ENCODE results near the gene ASB13.

DNA sequence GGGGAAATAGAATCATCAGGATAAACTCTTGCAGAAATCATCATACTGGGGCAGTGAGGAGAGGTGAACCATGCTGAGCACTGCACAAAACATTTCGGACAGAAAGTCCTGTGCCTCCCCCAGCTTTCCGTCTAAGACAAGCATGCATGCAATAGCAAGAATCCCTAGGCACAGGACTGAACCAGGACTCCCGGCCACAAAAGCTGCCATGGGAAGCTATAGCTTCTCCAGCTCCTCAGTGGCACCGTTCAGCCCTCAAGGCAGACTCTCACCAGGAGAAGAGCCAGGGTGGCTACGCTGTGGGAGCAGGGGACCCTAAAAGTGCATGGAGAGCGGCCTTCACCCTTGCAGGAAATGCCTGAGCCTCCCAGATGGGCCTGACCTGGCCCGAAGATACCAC, 70.8 kb downstream of the ASB13 start:
- no peak for TF ChIP-seq POLR2AphosphoS5 (IDR thresholded peaks at IDR 0.05)
- TF ChIP-seq, protein P1, sequence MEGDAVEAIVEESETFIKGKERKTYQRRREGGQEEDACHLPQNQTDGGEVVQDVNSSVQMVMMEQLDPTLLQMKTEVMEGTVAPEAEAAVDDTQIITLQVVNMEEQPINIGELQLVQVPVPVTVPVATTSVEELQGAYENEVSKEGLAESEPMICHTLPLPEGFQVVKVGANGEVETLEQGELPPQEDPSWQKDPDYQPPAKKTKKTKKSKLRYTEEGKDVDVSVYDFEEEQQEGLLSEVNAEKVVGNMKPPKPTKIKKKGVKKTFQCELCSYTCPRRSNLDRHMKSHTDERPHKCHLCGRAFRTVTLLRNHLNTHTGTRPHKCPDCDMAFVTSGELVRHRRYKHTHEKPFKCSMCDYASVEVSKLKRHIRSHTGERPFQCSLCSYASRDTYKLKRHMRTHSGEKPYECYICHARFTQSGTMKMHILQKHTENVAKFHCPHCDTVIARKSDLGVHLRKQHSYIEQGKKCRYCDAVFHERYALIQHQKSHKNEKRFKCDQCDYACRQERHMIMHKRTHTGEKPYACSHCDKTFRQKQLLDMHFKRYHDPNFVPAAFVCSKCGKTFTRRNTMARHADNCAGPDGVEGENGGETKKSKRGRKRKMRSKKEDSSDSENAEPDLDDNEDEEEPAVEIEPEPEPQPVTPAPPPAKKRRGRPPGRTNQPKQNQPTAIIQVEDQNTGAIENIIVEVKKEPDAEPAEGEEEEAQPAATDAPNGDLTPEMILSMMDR (IDR thresholded peaks at IDR 0.05; ENCODE audit: poor library complexity, severe bottlenecking), result no peak
- TF ChIP-seq EP300 (conservative IDR thresholded peaks at IDR 0.05; ENCODE audit: poor library complexity, severe bottlenecking), result no peak
- no peak for TF ChIP-seq SMC3 (conservative IDR thresholded peaks at IDR 0.05; ENCODE audit: poor library complexity)
- no peak for TF ChIP-seq EZH2 (IDR thresholded peaks at IDR 0.05; ENCODE audit: borderline replicate concordance, insufficient read depth, low read length, poor library complexity, severe bottlenecking)
- TF ChIP-seq TAF1 (IDR thresholded peaks at IDR 0.05; ENCODE audit: low read depth), result no peak
- TF ChIP-seq, protein P2, sequence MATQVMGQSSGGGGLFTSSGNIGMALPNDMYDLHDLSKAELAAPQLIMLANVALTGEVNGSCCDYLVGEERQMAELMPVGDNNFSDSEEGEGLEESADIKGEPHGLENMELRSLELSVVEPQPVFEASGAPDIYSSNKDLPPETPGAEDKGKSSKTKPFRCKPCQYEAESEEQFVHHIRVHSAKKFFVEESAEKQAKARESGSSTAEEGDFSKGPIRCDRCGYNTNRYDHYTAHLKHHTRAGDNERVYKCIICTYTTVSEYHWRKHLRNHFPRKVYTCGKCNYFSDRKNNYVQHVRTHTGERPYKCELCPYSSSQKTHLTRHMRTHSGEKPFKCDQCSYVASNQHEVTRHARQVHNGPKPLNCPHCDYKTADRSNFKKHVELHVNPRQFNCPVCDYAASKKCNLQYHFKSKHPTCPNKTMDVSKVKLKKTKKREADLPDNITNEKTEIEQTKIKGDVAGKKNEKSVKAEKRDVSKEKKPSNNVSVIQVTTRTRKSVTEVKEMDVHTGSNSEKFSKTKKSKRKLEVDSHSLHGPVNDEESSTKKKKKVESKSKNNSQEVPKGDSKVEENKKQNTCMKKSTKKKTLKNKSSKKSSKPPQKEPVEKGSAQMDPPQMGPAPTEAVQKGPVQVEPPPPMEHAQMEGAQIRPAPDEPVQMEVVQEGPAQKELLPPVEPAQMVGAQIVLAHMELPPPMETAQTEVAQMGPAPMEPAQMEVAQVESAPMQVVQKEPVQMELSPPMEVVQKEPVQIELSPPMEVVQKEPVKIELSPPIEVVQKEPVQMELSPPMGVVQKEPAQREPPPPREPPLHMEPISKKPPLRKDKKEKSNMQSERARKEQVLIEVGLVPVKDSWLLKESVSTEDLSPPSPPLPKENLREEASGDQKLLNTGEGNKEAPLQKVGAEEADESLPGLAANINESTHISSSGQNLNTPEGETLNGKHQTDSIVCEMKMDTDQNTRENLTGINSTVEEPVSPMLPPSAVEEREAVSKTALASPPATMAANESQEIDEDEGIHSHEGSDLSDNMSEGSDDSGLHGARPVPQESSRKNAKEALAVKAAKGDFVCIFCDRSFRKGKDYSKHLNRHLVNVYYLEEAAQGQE (IDR thresholded peaks at IDR 0.05; ENCODE audit: borderline replicate concordance), result no peak
